HG02759 (cell line): ENCODE measurements around the gene PRADC1.
"Not testable (repeated sequence)": the region's sequence is repeated elsewhere in the genome, so short reads cannot be mapped to it uniquely, and the experiment has no call there.

ENCODE experiments used
- ATAC-seq: cut with Tn5 transposase; IDR thresholded peaks from one replicate; pipeline ENCODE4 v1.9.1; 2021; ENCODE audit warnings: mild to moderate bottlenecking, moderate library complexity; ENCODE audit not compliant: unreplicated experiment

The PRADC1 gene

DNA sequence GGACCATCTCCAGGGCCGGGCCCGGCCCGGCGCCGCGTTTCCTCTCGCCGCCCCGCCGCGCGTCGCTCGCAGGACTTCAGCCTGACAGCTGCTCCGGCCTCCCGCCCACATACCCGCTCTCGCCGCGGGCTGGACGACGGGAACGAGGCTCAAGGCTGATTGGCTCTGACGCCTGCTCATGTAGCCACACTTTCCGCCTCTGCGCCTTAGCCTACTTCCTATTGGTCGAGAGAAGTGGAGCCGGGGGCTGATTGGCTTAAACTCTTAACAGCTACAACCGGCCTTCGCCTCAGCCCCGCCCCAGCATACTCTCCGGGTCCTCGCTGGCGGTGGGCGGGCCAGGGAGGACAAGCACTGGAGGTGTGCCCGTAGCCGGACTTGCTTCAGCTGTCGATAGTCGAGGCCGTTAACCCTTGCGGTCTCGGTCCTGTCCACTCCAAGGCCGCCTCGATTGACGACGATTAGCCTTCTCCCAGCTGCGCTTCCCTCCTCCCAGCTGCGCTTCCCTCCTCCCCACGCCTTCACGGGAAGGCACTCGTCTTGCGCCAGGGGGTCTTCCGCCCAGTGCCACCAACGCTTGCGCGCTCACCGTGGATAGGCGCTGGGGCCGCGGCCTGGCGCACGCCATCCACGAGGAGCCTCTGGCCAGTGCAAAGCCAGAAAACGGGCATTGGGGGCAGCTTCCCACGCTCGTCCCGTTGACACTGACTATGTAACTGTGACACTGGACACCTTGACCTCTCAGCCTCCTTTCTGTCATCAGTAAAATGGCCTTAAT, at the start of gene PRADC1:
Gene PRADC1, minus strand, starts transcription at position 86 of the 778 bp plus-strand sequence. Its CDS starts 79 bp downstream, at position 7.
- ATAC-seq = peak; percentile 90

DNA sequence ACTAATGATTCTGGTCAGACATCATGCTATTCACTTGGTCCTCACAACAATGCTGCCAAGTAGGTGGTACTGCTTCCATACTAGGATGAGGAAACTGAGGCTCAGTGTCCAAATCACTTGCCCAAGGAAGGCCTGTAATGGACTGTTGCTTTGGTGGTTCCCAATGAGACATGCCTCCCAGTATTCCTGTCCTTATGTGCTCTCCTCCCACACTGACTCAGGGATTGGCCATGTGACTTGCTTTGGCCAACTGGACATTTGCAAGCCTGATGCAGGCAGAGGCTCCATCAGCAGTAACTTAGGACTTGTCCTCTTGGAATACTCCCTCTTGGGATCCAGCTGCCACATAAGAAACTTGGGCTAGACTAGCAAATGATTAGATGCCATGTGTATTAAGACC, 48.2 kb upstream of the PRADC1 start:
- no peak for ATAC-seq

DNA sequence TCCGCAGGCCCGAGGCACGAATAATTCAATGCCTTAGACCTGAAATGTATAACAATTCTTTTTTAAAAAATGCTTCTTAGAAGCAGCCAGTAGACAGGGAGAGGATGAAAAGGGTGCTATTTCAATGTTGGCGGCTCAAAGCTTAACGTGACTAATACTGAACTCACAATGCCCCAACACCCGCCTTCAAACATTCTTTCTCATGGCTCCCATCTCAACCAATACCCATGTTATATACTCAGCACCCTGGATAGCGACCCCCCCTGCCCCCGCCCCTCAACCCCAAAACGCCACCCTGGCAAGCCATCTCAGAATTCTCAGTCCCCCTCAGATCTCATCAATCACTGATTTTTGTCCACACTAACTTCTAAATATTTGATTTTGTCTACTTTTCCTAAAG, 46.8 kb upstream of the PRADC1 start:
- ATAC-seq = no peak

DNA sequence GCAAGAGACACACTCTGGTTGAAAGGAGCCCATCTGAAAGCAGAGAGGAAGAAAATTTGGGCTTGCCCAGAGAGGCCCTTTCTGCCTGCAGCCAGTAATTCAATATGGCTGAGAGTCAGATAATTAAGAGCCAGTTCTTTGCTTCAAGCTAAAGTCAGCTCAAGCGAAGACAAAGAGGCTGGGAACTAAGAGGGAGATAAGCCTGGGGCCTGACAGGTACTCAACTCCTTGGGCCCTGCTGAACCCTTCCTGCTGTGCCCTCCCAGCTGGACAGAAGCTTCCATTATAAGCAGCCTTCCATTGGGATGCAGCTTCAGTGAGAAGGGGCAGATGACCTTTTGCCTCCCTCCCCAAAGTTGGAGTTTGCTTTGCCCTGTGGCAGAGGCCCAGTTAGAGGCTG, 39.2 kb upstream of the PRADC1 start:
- no peak for ATAC-seq

DNA sequence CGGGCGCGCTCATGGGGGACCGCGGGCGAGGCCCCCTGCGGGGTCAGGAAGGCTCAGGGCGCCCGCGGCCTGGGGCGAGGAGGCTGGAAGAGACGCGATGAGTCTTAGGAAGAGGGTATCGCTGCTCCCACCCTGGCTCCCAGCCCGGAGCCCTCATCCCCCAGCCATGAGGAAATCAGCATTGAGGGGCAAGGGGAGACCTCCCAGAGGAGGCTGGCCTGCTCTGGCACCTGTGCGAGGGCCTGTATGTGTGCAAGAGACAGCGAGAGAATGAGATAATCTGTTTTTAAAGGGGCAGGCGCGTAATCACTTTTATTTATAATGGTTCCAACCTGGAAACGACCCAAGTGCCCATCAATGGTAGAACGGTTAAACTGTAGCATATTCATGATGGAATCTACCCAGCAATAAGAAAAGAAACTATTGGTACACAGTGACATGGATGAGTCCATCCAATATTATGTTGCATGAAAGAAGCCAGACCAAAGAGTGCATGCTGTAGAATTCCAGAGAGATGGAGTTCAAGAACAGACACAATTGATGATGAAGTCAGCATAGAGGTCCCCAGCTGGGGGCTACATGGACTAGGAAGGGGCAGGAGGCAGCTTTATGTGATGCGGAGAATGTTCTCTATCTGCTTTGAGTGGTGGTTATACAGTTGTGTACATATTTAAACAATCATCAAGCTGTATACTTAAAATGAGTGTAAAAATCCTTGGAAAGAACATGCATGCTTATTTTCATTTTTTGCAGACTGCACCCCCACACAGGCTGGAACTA, 36.8 kb upstream of the PRADC1 start:
- no peak for ATAC-seq

DNA sequence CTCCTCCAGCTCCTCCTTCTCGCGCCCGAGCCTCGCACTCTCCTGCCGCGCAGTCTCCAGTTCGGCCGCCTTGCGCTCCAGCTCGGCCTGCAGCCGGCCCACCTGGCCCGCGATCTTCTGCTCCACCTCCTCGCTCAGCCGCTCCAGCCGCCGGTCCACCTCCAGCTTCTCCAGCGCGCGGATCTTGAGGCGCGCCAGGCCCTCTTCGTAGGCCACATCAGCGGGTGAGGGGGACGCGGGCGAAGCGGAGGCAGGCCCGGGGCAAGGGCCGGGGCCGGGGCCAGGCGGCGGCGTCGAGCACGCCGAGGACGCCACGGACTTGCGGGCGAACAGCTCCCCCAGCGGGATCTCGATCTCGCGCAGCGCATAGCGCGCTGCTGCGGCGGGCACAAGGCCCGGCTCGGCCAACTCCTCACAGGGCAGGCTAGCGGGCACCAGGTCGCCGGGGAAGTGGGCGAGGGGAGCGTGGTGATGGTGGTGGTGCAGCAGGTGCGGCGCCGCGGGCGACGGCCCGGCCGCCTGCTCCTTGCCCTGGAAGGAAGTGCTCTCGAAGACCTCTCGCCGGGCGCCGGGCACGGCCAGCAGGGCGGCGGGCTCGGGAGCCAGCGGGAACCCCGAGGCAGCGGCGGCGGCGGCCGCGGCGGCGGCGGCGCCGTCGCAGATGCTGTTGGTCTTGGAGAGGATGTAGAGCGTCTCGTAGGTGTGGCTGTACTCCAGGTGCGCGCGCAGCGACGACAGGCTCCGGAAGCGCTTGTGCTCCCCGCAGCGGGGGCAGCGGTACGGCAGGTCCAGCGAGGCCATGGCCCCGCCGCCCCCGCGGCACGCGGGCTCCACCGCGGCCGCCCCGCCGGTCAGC, 36.0 kb upstream of the PRADC1 start:
- peak; percentile 48 for ATAC-seq

DNA sequence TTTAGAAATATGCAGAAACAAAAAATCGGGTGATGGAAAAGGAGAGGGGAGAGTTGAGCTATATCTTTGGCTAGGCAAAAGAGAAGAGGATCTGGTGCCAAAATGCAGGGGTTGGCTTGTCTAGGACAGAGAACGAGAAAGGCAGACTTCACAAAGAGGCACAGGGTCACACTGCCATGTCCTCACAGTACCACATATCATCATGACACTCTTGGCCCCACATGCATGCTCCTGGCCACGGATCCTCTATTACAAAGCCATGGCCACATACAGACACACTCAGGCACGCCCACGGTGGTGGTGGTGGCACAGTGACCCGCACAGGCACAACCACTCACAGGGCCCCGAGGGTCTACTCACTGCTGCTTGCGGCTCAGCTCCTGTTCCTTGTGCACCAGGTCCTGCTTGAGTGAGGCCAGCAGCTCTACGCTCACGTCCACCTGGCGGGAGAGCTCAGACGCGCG, 35.4 kb upstream of the PRADC1 start:
- ATAC-seq = no peak

DNA sequence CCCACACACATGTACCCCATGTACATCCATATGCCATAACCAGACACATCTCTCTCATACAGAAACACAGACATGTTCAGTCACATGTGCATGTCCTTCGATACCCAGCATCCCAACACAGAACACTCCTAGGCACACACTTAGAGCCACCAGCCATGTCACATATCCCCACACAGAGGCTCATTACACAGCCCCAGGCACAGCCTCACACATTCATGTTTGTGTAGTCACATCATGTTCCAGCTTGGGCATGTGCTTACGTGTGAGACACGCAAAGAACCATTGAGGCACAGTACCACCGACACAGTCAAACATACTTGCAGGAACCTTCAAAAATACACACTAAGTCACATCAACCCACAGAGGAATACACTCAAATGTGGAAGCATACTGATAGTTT, 34.0 kb upstream of the PRADC1 start:
- ATAC-seq = no peak

DNA sequence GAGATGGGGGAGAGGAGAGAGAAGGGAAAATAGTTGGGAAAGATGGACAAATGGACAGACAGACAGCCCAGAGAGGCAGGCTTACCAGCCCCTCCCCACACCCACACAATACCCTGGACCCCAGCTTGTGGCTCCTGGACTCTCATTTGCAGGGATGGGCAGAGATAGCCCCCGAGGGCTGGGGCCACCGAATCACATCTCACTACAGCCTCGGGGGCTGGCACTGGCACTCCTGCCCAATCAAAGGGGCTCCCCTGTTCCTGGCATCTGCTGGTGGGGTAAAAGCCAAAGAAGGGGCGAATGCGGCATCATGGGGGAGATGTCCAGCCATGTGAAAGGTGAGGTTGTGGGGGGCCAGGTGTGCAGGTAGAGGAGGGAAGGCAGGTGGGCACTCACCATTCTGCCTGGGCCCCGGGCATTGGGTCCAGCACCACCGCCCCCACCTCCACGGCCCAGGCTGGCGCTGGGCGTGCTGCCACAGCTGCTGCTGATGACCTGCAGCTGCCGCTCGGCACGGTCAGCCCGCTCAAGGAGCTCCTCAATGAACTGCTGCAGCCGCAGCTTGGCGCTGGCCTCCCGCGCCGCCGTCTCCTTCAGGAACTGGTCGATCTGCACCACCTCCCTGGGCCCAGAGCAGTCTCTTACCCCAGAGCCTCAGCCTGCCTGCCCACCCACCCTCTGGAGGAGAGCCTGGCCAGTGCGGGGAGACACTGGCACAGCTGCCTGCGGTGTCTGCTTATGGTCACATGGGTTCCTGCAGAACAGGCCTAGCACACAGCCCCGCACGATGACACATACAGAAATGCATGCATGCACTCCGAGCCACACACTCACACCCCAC, 33.2 kb upstream of the PRADC1 start:
- ATAC-seq = no peak

DNA sequence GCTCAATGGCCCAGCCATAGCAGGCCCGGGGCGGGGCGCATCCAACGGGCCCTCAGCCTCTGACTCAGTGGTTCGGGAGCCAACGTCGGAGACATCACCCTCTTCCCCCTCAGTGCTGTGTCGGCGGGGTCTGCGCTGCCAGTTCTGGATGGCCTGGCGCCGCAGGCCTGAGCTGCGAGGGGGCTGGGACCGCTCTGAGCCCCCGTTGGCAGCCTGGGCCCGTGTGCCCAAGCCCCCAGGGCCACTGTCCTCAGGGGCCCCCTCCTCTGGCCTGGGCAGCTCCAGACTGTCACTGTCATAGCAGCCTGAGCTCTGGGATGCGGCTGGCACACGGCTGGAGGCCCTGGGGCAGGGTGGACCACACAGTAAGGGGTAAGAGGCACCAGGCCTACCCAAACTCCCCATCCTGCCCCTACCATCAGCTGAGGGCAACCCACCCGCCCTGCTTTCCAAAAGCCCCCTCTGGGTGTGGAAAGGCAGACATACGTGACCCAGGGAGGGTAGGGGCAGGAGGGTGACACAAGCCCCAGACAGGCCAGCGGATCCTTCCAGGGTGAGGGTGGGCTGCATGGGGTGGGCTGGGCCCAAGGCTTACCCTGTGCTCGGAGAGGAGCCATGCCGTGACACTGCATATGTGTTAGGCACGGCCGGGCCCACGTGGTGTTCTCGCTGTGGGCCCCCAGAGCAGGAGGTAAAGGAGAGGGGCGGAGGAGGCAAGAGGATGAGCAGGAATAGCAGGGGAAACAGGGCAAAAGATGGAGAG, 32.4 kb upstream of the PRADC1 start:
- no peak for ATAC-seq

DNA sequence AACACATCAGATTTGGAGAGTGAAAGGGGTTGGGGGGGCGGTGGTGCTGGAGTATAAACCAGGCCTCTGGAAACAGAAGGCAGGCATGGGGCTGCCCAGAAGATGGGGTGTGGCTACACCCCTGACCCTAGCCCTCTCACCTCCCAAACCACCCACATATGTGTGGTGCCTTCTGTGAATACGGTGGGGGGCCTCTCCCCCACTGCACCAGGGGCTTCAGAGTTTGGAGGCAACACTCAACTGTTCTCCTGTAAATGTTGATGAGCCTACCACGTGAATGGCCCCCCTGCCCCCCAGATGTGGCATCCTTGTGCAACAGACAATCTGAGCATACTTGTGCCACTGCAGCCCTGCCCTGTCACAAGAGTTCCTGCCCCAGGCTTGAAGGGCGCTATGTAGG, 31.7 kb upstream of the PRADC1 start:
- ATAC-seq = no peak

DNA sequence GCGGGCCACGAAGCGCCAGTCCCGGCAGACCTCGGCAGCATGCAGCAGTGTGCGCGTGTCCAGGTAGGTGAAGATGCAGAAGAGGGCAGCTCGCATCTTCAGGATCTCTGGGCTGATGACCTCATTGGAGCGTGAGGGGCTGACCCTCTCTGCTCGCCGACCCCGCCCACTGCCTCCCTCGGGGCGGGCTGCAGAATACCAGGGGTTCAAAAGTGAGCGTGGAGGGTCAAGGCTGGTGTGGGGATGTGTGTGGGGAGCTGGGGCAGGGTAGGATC, 31.2 kb upstream of the PRADC1 start:
- no peak for ATAC-seq

DNA sequence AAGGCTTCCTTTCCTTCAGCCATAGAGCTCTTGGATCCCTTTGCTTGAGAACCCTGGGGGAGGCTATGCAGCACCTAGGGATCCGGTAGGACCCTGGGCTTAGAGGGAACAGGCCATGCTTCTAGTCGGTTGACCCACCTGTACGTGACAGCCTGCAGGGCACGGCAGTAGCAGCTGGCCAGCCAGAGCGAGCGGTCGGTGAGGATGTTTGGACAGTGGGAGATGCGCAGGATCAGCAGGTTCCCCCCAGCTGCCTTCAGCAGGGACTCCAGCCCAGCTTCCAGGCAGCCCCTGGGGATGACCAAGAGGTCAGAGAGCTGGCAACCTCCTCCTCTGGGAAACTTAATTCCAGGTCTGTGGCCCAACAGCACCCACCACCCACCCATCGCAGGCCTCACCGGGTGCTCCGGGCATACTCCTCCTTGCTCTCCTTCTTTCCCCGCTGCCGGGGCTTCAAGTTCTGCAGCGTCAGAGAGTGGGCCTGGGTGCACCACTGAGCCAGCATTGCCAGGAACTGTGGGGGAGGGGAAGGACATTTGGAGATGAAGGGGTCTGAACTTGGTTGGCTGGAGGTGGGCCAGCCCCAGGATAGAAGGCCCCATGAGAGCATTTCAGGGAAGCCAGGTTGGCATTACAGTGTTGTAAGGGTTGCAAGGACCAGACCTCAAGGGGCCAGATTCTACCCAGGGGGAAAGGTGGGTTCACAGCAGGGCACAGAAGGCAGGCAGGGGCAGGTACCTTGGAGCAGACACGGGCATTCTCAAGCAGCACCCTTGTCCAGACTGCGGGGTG, 30.7 kb upstream of the PRADC1 start:
- no peak for ATAC-seq

DNA sequence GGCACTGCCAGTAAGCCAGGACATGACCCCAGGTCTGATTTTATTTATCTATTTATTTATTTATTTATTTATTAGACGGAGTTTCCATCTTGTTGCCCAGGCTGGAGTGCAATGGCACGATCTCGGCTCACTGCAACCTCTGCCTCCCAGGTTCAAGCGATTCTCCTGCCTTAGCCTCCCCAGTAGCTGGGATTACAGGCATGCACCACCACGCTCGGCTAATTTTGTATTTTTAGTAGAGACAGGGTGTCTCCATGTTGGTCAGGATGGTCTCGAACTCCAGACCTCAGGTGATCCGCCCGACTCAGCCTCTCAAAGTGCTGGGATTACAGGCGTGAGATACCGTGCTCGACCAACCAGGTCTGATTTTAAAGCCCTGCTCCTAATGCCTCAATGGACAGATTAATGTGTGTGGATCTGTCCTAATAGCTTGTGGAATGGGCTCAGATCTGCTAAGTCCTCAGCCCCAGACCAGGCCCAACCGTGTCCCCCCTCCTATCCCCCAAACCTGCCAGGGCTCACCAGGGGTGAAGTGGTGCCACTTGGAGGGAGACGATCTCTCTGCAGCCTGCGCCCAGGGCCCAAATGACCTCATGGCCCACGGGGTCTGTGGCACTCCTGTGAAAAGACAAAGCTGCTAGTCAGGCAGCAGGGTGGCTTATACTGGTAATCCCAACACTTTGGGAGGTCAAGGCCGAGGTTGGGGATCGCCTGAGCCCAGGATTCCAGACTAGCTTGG, 29.8 kb upstream of the PRADC1 start:
- ATAC-seq = not testable (repeated sequence)

DNA sequence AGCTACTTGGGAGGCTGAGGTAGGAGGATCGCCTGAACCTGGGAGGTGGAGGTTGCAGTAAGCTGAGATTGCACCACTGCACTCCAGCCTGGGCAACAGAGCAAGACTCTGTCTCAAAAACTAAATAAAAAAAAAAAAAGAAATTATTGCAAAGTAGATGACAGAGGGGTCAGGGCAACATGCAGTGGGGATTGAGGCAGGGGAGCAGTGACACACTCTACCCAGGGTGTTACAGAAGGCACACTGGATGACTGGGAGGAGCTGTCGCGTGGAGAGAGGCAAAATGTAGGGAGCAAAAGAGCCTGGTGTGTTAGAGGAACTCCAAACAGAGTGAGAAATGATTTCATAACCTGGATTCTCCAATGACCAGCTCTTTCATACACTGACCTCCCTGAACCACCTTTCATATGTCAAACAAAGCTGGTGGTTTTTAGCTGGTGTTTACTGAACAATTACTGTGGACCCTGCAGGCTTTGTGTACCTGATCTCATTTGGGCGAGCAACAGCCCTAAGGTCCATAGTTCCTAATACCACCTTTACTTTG, 29.1 kb upstream of the PRADC1 start:
- no peak for ATAC-seq

DNA sequence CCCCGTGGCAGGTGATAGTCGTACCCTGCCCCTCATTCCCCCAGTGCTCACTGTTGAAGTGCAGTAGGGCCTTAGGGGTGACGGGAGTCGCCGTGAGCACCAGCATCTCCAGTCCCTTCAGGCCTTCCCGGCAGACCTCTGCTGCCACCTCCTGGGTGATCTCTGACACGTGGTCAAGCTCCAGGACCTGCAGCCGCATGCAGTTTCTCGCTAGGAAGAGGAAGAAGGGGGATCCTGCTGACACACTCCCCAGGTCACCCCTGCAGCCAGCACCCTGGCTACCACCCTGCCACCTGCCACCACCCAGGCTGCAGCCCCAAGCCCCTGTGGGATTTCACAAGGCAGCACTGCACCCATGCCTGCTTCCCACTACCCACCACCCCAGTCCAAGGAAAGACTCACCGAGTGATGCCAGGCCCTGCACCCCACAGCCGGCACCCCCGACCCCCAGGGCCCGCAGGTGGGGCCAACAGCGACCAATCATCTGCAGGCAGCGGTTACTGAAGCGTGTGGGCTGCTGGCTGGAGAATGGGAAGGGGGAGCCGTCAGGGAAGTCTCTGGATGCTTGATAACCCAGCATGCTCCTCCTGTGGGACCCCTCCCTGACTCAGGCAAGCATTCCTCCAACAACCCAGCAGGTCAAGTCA, 27.4 kb upstream of the PRADC1 start:
- no peak for ATAC-seq

DNA sequence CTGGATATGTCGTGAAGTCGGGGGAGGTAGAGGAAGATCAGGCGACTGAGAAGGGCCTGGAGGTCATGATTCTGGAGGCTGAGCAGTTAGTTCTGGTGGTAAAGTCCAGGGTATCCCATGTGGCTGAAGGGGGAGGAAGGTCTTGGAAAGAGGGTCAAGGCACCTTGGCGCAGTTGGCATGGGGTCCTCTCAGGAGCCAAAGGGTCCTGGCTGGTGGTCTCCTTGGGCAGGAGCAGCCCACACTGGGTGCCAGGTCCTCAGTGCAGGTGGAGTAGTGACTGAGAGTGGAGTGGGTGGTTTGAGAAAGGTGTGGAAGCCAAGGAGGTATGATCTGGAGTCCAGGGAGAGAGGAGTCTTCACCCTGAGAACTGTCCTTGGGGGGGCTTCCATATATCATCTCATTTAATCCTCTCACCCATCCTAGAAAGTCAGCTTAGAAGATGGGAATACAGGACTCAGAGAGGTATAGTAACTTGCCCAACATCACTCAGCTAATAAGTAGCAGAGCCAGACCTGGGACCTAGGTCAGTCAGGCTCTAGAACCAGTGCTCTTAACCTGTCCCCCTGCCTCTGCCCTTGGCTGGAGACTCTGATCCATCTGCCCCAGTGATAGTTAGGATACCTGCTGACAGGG, 26.8 kb upstream of the PRADC1 start:
- ATAC-seq = no peak
